ENCODE results near the gene KIF5B.
"Not testable (repeated sequence)": the region's sequence is repeated elsewhere in the genome, so short reads cannot be mapped to it uniquely, and the experiment has no call there.

KIF5B gene

GRCh38 chr10:31969847-31970246 lies 86.4 kb downstream of the KIF5B start:
- DNase-seq (ENCODE audit: insufficient read length, low spot score), result not testable (repeated sequence)
- FAIRE-seq, result peak; percentile 37

- DNase-seq (ENCODE audit: insufficient read length, low spot score) (no peak), FAIRE-seq (no peak)
Measured at GRCh38 chr10:31963589-31963980, 92.6 kb downstream of the KIF5B start.

GRCh38 chr10:31962826-31963588 lies 93.2 kb downstream of the KIF5B start:
- DNase-seq (ENCODE audit: insufficient read length, low spot score), result no peak
- FAIRE-seq, result no peak

- no peak for FAIRE-seq
- no peak for DNase-seq (ENCODE audit: insufficient read length, low spot score)
Measured at GRCh38 chr10:31961277-31962074, 94.7 kb downstream of the KIF5B start.

GRCh38 chr10:31959461-31960173 lies 96.6 kb downstream of the KIF5B start:
- FAIRE-seq, result no peak

More at GRCh38 chr10:31959461-31960173, 96.6 kb downstream of the KIF5B start:
- no peak for DNase-seq (ENCODE audit: insufficient read length, low spot score)
